Stimulated activated naive CD8-positive, alpha-beta T cell treated with anti-CD3 and anti-CD28 coated beads, Interleukin-15, Interleukin-2, amounts not matched to agents 100 ng/mL and 50 ng/mL, for 24 hours (primary cell): ENCODE measurements around the gene ATXN7.

Experiments
- H3K27ac Mint-ChIP-seq: one replicate; pipeline ENCODE4 v1.8.0; 2021; ENCODE audit warnings: mild to moderate bottlenecking, mixed read lengths
- H3K27me3 Mint-ChIP-seq: one replicate; pipeline ENCODE4 v1.8.0; 2021; ENCODE audit warnings: mixed read lengths
- H3K36me3 Mint-ChIP-seq: one replicate; pipeline ENCODE4 v1.8.0; 2021; ENCODE audit warnings: low read depth, mixed read lengths
- H3K4me1 Mint-ChIP-seq: one replicate; pipeline ENCODE4 v1.8.0; 2021; ENCODE audit warnings: low read depth, mixed read lengths
- H3K4me3 Mint-ChIP-seq: one replicate; pipeline ENCODE4 v1.8.0; 2021; ENCODE audit warnings: mild to moderate bottlenecking, mixed read lengths
- H3K9me3 Mint-ChIP-seq: one replicate; pipeline ENCODE4 v1.8.0; 2021; ENCODE audit warnings: mixed read lengths

The ATXN7 gene

DNA sequence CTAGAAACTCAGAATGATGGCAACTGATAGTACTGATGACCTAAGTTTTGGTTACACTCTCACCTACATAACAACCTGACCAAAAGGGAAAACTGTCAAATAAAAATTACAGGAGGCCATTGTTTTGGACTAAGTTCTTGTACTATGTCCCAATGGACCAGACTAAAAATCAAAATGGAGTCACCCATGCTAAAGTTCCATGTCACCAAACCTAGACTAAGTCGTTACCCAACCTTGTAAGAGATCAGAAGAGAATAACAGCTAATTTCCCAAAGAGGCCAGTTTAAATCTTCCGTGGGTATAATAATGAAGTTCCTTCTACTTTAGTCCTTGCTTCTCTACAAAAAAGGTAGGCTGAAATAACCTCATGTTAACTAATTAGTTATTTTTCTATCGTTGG lies 12.4 kb upstream of the ATXN7 start:
- no peak overlapping the region for H3K4me3 Mint-ChIP-seq
- peaks cover 15% of the 10 kb centered on the region for H3K4me1 Mint-ChIP-seq
- H3K36me3 Mint-ChIP-seq, result peaks cover 19% of the 10 kb centered on the region
- H3K9me3 Mint-ChIP-seq, result no peaks in the 10 kb centered on the region
- no peak overlapping the region for H3K27ac Mint-ChIP-seq
- H3K27me3 Mint-ChIP-seq, result no peaks in the 10 kb centered on the region

DNA sequence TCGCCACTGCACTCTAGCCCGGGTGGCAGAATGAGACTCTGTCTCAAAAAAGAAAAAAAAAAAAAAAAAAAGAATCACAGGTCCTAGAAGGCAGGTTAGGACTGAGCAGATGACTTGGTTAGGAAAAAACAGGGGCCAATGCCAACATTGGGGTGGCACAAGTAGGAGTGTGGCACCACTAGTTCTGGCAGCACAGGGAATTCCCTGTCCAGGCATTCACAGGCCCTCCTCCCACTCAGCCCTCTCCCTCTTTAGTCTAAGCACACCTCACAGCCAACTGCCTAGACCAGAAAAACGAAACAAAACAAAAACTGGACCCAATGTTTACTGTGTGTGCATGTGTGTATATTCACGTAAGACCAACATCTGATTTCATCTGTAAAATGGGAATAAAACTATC lies 10.6 kb upstream of the ATXN7 start:
- no peaks in the 10 kb centered on the region for H3K9me3 Mint-ChIP-seq
- peaks cover 18% of the 10 kb centered on the region for H3K4me1 Mint-ChIP-seq
- H3K27ac Mint-ChIP-seq, result no peak overlapping the region
- no peak overlapping the region for H3K4me3 Mint-ChIP-seq
- no peaks in the 10 kb centered on the region for H3K27me3 Mint-ChIP-seq
- H3K36me3 Mint-ChIP-seq, result peaks cover 23% of the 10 kb centered on the region

DNA sequence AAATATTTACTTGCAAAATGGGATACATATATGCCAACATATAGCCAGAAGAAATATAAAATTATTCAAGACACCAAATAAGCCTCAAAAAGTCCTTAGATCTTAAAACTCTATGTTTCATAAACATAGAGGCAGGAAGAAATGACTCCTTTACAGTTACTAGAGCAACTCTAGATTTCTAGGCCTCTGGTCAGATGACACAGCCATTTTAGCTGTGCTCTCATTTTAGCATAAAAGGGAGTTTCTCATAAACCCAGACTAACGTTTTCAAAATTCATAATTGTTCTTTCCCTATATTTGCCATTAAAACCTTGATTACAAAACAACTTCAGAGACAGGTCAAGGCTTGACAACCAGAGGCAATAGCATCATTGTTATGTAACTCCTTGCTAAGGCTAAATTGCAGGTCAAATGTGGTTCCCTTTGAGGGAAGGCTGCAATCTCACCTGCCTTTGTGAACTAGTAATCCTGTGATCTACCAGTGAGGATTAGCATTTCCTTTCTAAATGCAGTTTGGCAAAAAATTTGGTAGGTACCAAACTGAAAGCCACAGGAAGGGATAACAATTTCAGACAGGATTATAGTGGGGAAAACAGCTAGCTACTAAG lies 8.2 kb upstream of the ATXN7 start:
- Mint-ChIP-seq H3K27me3 (no peaks in the 10 kb centered on the region), H3K4me3 (no peak overlapping the region), H3K27ac (peak overlapping the region; percentile 26), H3K36me3 (peaks cover 21% of the 10 kb centered on the region), H3K4me1 (peaks cover 34% of the 10 kb centered on the region), H3K9me3 (no peaks in the 10 kb centered on the region)

DNA sequence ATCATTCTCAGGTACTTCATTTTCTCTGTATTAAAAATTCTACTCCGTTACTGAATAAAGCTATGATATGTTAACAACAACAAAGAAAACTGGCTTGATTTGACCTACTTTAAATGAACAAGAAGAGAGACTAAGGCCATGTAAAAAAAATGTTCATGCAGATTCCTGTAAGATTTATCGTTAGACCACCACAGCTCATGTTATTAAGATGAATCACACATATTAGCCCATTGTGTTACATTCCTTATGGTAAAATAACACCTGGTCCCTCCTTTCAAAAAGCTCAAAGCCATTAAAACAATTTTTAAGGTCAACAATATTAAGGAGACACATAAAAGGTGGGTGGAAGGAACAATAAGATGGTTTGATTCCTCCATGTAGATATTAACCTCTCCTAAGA lies 6.4 kb upstream of the ATXN7 start:
- H3K27ac Mint-ChIP-seq, result no peak overlapping the region
- no peak overlapping the region for H3K4me3 Mint-ChIP-seq
- H3K4me1 Mint-ChIP-seq, result peaks cover 47% of the 10 kb centered on the region
- H3K27me3 Mint-ChIP-seq, result no peaks in the 10 kb centered on the region
- H3K36me3 Mint-ChIP-seq, result peaks cover 20% of the 10 kb centered on the region
- H3K9me3 Mint-ChIP-seq, result no peaks in the 10 kb centered on the region

DNA sequence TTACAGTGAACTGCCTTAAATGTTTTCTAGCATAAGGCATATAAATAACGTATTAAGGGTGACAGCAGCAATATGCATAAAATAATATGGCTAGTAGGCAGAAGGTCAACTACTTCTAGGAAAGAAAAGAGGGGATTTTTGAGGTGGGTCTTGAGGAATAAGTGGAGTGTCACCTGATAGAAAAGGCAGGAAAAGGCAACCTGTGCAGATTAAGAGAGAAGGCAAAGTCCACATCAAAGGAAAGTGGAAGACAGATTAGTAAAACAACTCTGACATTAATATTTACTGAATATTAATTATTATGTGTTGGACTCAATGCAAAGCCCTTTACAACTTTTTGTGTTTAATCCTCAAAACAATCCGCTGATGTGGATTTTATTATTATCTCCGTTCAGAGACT lies 2.9 kb upstream of the ATXN7 start:
- H3K27ac Mint-ChIP-seq, result no peak overlapping the region
- H3K36me3 Mint-ChIP-seq, result peaks cover 29% of the 10 kb centered on the region
- H3K4me3 Mint-ChIP-seq, result no peak overlapping the region
- H3K9me3 Mint-ChIP-seq, result no peaks in the 10 kb centered on the region
- H3K27me3 Mint-ChIP-seq, result no peaks in the 10 kb centered on the region
- H3K4me1 Mint-ChIP-seq, result peaks cover 61% of the 10 kb centered on the region

DNA sequence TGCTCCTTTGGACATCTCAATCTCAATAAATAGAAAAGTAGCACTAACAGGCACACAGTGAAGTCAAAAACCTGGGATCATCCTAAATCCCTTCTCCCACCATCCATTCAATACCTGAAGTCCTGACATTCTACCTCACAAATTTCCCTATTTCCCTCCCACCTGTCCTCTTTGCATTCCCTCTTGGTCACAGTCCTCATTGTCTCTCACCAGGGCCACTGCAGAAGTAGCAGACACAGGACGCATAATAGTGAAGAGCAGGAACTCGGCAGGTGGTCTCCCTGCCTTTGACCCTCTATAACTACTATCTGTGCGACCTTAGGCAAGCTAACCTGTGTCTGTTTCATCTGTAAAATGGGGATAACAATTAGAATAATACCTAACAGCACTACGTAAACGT lies 2.4 kb upstream of the ATXN7 start:
- H3K4me1 Mint-ChIP-seq, result peaks cover 59% of the 10 kb centered on the region
- H3K36me3 Mint-ChIP-seq, result peaks cover 30% of the 10 kb centered on the region
- peak overlapping the region; percentile 33 for H3K4me3 Mint-ChIP-seq
- peak overlapping the region; percentile 28 for H3K27ac Mint-ChIP-seq
- no peaks in the 10 kb centered on the region for H3K27me3 Mint-ChIP-seq
- no peaks in the 10 kb centered on the region for H3K9me3 Mint-ChIP-seq

DNA sequence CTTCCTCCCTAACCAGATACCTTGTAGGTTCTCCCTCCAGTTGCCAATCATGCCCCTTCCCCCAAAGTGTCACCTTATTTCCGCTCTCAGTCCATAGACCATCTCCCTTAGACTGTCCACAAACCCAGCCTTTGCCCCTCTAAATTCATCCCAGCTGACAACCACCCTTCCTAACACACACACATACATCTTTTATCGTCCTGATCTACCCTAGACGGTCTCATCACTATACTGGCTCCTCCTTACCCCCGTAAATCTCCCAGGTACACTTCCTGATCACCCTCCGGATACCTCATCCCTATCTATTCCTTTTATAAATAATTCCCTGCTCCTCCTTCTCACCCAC lies 890 bp upstream of the ATXN7 start:
- Mint-ChIP-seq H3K27ac (peak overlapping the region; percentile 93), H3K4me1 (peaks cover 61% of the 10 kb centered on the region), H3K36me3 (peaks cover 39% of the 10 kb centered on the region), H3K4me3 (peak overlapping the region; percentile 89), H3K9me3 (no peaks in the 10 kb centered on the region), H3K27me3 (no peaks in the 10 kb centered on the region)

DNA sequence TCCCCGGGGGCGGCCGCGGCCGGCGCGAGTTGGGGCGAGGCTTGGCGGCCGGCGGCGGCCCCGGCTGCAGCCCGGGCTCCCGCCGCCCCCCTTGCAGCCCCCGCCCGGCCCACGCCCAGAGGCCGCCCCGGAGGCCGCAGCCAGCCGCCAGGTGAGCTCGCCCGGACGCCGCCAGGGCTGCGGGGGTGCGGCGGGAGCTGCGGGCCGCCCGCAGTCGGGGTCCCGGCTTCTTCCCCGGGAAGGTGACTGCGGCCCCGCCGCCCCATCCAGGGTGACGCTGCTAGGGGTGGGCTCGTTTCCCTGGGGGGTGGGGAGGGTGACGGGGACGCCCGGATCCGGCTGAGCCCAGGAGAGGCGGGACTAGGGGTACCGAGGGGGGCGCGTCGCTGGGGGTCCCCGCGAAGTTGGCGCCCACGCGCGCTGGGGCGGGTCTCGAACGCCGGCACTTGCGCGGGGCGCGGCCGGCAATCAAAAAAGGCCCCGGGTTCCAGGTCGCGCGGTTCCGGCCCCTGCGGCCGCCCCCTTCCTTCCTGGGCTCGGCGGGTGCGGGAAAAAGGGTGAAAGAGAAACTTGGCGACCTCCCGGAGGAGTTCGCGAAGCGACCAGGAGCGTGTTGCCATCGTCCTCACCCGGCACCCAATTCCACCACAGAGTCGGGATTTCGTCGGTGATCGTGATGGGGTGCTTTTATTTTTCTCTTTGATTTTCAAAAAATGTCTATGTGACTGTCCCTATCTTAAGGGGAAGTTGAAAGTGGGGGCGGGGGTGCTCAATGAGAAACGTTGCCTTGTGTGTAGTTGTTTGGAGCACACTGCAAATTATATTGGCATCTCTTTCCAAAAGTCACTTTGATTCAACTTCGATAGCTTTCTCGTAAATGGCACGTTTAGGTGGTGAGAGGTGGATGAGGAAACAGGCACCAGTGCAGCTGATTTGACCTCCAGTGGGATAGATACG lies 619 bp downstream of the ATXN7 start:
- peaks cover 59% of the 10 kb centered on the region for H3K4me1 Mint-ChIP-seq

DNA sequence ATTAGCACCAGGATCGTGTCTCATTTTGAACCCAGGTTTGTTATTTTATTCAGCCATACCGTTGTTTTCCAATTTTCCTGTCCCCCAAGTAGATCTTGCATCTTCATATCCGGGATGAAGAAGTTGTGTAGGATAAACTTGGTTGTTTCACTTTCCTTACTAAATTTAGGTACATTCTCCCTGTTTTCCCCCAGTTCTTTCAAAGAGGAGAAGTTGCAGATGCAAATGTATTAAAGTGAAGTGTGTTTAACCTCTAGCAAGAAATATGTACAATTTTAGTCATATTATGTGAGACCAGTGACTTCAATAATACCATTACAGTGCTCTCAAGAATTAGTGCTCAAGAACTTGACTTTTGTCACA lies 1.3 kb downstream of the ATXN7 start:
- peaks cover 55% of the 10 kb centered on the region for H3K4me1 Mint-ChIP-seq
- H3K27me3 Mint-ChIP-seq, result no peaks in the 10 kb centered on the region
- H3K27ac Mint-ChIP-seq, result peak overlapping the region; percentile 97
- H3K36me3 Mint-ChIP-seq, result peaks cover 39% of the 10 kb centered on the region
- H3K9me3 Mint-ChIP-seq, result no peaks in the 10 kb centered on the region
- peak overlapping the region; percentile 99 for H3K4me3 Mint-ChIP-seq

More for the DNA sequence above, 619 bp downstream of the ATXN7 start:
- H3K27ac Mint-ChIP-seq, result peak overlapping the region; percentile 97
- peaks cover 39% of the 10 kb centered on the region for H3K36me3 Mint-ChIP-seq
- no peaks in the 10 kb centered on the region for H3K9me3 Mint-ChIP-seq
- H3K27me3 Mint-ChIP-seq, result no peaks in the 10 kb centered on the region
- H3K4me3 Mint-ChIP-seq, result peak overlapping the region; percentile 99

DNA sequence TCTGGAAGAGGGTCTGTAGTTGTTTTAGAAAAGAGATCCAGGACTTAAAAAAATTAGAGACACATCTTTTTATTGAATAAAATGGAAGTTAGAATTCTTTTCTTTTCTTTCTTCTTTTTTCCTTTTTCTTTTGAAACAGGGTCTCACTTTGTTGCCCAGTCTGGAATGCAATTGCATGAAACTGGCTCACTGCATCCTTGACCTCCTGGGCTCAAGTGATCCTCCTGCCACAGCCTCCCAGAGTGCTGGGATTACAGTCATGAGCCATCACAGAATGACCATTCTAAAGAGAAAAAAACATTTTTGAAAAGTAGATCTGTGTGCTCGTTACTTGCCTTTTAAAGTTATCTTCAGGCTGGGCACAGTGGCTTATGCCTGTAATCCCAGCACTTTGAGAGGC lies 3.6 kb downstream of the ATXN7 start:
- Mint-ChIP-seq H3K4me1 (peaks cover 54% of the 10 kb centered on the region), H3K36me3 (peaks cover 32% of the 10 kb centered on the region), H3K27me3 (no peaks in the 10 kb centered on the region), H3K4me3 (no peak overlapping the region), H3K27ac (no peak overlapping the region), H3K9me3 (no peaks in the 10 kb centered on the region)

DNA sequence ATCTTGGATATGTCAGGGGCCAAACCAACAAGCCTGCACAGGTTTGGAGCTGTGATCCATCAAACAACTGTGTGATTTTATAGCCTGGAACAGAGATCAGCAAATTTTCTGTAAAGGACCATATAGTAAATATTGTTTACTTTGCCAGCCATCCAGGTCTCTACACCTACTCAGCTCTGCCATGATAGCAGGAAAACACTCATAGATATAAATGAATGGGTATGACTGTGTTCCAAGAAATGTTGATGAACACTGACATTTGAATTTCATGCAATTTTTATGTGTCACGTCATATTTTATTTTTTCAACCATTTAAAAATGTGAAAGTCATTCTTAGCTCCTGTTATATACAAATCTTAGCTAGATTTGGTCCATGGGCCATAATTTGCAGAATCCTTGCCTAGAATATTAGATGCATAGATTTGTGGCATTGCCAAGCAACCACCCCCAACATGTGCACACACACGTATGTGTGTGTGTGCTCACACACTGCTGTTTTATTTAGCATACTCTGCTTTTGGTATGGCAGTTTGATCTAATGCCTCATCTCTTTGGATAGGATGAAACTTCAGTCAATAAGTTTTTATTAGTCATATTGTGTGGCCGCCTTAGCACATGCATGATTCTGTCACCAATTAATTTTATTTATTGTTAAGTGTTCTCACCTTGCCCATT lies 6.4 kb downstream of the ATXN7 start:
- peaks cover 26% of the 10 kb centered on the region for H3K36me3 Mint-ChIP-seq
- peaks cover 54% of the 10 kb centered on the region for H3K4me1 Mint-ChIP-seq
- H3K4me3 Mint-ChIP-seq, result no peak overlapping the region
- no peaks in the 10 kb centered on the region for H3K27me3 Mint-ChIP-seq
- no peak overlapping the region for H3K27ac Mint-ChIP-seq
- H3K9me3 Mint-ChIP-seq, result no peaks in the 10 kb centered on the region

DNA sequence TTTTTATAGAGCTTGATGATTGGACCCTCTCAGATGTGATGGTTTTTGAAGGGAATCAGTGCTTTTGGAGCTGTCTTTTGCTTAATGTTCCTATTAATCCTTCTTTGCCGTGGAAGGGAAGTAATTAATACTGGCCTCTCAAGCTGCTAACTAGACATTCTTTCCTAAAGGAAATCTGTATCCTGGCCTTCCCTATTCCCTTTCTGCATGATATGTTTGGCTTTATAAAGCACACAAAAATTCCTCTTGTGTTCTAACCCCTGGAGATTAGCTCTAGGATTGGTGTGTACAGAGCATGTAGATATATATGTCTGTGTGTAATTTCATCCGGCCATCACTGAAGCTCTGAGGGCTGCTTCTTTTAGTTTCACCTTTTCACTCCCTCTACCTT lies 6.9 kb downstream of the ATXN7 start:
- peaks cover 23% of the 10 kb centered on the region for H3K36me3 Mint-ChIP-seq
- H3K4me1 Mint-ChIP-seq, result peaks cover 55% of the 10 kb centered on the region
- no peak overlapping the region for H3K27ac Mint-ChIP-seq
- no peaks in the 10 kb centered on the region for H3K27me3 Mint-ChIP-seq
- H3K4me3 Mint-ChIP-seq, result no peak overlapping the region
- no peaks in the 10 kb centered on the region for H3K9me3 Mint-ChIP-seq

DNA sequence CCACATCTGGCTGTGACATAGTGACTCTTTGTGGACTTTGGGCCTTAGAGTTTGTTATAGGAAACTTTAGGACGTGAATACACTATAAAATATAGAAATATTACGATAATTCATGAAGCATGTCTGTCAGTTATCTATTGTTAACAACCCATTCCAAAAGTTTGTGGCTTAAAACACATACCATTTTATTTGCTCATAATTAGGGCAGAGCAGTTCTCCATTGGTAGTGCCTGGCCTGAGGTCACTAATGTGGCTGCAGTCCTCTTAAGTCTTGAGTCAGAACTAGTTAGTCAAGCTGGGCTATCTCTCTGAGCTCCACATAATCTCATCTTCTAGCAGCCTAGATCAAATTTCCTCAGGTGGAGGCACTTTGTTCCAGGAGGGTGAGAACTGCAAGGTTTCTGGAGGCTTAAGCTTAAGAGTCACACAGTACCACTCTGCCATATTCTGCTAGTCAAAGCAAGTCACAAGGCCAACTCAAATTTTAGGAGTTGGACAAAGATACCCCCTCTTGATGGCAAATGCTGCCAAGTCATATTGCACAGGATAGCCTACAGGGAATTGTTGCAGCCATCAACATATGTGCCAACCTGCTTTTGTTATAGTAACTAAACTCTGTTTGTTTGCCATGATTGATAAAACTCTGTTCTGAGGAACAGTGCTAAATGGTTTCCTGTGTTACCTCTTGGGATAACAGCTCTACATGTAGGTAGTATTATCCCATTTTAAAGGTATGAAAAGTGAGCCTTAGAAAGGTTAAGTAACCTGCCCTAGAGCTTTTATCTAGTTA lies 8.7 kb downstream of the ATXN7 start:
- no peaks in the 10 kb centered on the region for H3K27me3 Mint-ChIP-seq
- H3K36me3 Mint-ChIP-seq, result peaks cover 12% of the 10 kb centered on the region
- no peaks in the 10 kb centered on the region for H3K9me3 Mint-ChIP-seq
- H3K27ac Mint-ChIP-seq, result no peak overlapping the region
- H3K4me3 Mint-ChIP-seq, result no peak overlapping the region
- peaks cover 59% of the 10 kb centered on the region for H3K4me1 Mint-ChIP-seq

DNA sequence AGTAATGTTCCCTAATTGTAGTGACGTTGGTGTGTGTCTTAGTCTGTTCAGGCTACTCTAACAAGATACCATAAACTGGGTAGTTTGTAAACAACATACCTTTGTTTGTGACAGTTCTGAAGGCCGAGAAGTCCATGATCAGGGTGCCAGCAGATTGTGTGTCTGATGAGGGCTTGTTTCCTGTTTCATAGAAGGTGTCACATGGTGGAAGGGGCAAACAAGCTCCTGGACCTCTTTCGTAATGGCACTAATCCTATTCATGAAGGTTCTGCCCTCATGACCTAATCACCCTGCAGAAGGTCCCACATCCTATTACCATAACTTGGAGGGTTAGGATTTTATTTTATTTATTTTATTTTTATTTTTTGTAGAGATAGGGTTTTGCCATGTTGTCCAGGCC lies 11.1 kb downstream of the ATXN7 start:
- Mint-ChIP-seq H3K4me3 (no peak overlapping the region), H3K4me1 (peaks cover 74% of the 10 kb centered on the region), H3K36me3 (peaks cover 10% of the 10 kb centered on the region), H3K9me3 (no peaks in the 10 kb centered on the region), H3K27me3 (no peaks in the 10 kb centered on the region), H3K27ac (no peak overlapping the region)

DNA sequence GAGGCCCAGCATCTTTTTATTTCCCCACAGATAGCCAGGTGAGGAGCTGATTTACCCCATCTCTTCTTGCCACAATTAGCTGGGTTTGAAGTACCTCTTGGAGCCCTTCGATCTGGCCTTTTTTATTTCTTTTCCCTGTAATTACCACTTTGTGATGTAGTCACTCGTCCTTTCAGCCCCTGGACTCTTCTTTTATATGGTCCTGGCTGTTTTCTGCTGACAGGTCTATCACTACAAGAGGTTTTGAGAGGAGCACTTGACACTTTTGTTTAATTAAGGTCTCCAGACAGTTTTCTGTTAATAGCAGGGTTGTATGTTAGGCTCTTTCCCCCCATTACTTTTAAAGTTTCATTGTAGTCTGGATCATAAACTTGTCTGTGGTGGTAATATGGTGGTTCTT lies 11.8 kb downstream of the ATXN7 start:
- Mint-ChIP-seq H3K4me3 (no peak overlapping the region), H3K27me3 (no peaks in the 10 kb centered on the region), H3K36me3 (peaks cover 15% of the 10 kb centered on the region), H3K4me1 (peaks cover 76% of the 10 kb centered on the region), H3K27ac (no peak overlapping the region), H3K9me3 (no peaks in the 10 kb centered on the region)
